Loucy (cell line): ENCODE data around the gene DCDC1.

Source experiments
- H2AFZ ChIP-seq: fragments of 200-600 bp; sonication (generic); 2 replicates; pipeline ENCODE4 v1.6.0; 2016; ENCODE audit warnings: antibody characterized with exemption, mild to moderate bottlenecking, low read length, moderate library complexity
- H3F3A ChIP-seq: fragments of 200-600 bp; 2 replicates; pipeline ENCODE4 v1.6.0; 2016; ENCODE audit warnings: antibody characterized with exemption, low read depth, mild to moderate bottlenecking
- H3K27me3 ChIP-seq: fragments of 200-600 bp; sonication (generic); 2 replicates; pipeline ENCODE4 v1.6.1; 2014; ENCODE audit warnings: low read length, mild to moderate bottlenecking; ENCODE audit not compliant: insufficient read depth, poor library complexity, severe bottlenecking
- H3K36me3 ChIP-seq: fragments of 200-600 bp; sonication (generic); 2 replicates; pipeline ENCODE4 v1.6.1; 2016; ENCODE audit warnings: low read length; ENCODE audit not compliant: insufficient read depth
- H3K4me1 ChIP-seq: fragments of 200-600 bp; sonication (generic); 2 replicates; pipeline ENCODE4 v1.5.1; 2014; ENCODE audit warnings: low read length, mild to moderate bottlenecking; ENCODE audit not compliant: insufficient read depth, poor library complexity, severe bottlenecking
- H3K4me2 ChIP-seq: fragments of 200-600 bp; sonication (generic); 2 replicates; pipeline ENCODE4 v1.6.0; 2014; ENCODE audit warnings: antibody characterized with exemption, low read length, low read depth, mild to moderate bottlenecking; ENCODE audit not compliant: poor library complexity, severe bottlenecking
- H3K4me3 ChIP-seq: fragments of 200-600 bp; sonication (generic); 2 replicates; pipeline ENCODE4 v1.5.1; 2014; ENCODE audit warnings: low read length, mild to moderate bottlenecking, mixed read lengths; ENCODE audit not compliant: poor library complexity, severe bottlenecking
- H3K79me2 ChIP-seq: fragments of 200-600 bp; sonication (generic); 2 replicates; pipeline ENCODE4 v1.6.1; 2014; ENCODE audit warnings: low read length; ENCODE audit not compliant: insufficient read depth
- H3K9ac ChIP-seq: fragments of 200-600 bp; sonication (generic); 2 replicates; pipeline ENCODE4 v1.6.0; 2014; ENCODE audit warnings: mild to moderate bottlenecking, low read depth, low read length, moderate library complexity; ENCODE audit not compliant: poor library complexity, severe bottlenecking
- H3K9me2 ChIP-seq: fragments of 200-600 bp; sonication (generic); replicated peaks from 2 replicates; pipeline ENCODE4 v1.6.1; 2016; ENCODE audit warnings: low read depth, low read length, mixed read lengths
- H3K9me3 ChIP-seq: fragments of 200-600 bp; sonication (generic); 2 replicates; pipeline ENCODE4 v1.6.1; 2014; ENCODE audit warnings: mild to moderate bottlenecking, antibody characterized with exemption, low read length, low read depth; ENCODE audit not compliant: insufficient read depth
- H4K20me1 ChIP-seq: fragments of 200-600 bp; sonication (generic); 2 replicates; pipeline ENCODE4 v1.6.0; 2014; ENCODE audit warnings: antibody characterized with exemption, low read length, mild to moderate bottlenecking; ENCODE audit not compliant: insufficient read depth, poor library complexity, severe bottlenecking
- EZH2phosphoT487 ChIP-seq: fragments of 200-600 bp; IDR thresholded peaks from 2 replicates; pipeline ENCODE4 v1.6.1; 2018; ENCODE audit warnings: antibody characterized with exemption, mild to moderate bottlenecking, moderate library complexity, borderline replicate concordance
- TF ChIP-seq, protein P1 (sequence below): fragments of 200-600 bp; sonication (generic); conservative IDR thresholded peaks from 2 replicates; pipeline ENCODE4 v1.5.1; 2014; ENCODE audit warnings: mild to moderate bottlenecking, antibody characterized with exemption, low read length

Gene DCDC1

GRCh38 chr11:31236143-31236542 is 133.4 kb downstream of the DCDC1 start:
- no peaks in the 10 kb centered on the region for H3K79me2 ChIP-seq
- H3K9me2 ChIP-seq = no peaks in the 10 kb centered on the region
- H2AFZ ChIP-seq = peak overlapping the region; percentile 74; the same call in 1 of the 2 replicates
- TF ChIP-seq EZH2phosphoT487 = no peak
- TF ChIP-seq, protein P1, sequence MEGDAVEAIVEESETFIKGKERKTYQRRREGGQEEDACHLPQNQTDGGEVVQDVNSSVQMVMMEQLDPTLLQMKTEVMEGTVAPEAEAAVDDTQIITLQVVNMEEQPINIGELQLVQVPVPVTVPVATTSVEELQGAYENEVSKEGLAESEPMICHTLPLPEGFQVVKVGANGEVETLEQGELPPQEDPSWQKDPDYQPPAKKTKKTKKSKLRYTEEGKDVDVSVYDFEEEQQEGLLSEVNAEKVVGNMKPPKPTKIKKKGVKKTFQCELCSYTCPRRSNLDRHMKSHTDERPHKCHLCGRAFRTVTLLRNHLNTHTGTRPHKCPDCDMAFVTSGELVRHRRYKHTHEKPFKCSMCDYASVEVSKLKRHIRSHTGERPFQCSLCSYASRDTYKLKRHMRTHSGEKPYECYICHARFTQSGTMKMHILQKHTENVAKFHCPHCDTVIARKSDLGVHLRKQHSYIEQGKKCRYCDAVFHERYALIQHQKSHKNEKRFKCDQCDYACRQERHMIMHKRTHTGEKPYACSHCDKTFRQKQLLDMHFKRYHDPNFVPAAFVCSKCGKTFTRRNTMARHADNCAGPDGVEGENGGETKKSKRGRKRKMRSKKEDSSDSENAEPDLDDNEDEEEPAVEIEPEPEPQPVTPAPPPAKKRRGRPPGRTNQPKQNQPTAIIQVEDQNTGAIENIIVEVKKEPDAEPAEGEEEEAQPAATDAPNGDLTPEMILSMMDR = peak; percentile 70
- no peak overlapping the region for H3K4me3 ChIP-seq
- H3K36me3 ChIP-seq = no peaks in the 10 kb centered on the region
- H3F3A ChIP-seq = no peaks in the 10 kb centered on the region
- no peak overlapping the region for H3K4me2 ChIP-seq
- H4K20me1 ChIP-seq = no peaks in the 10 kb centered on the region
- no peaks in the 10 kb centered on the region for H3K27me3 ChIP-seq
- H3K9ac ChIP-seq = no peak overlapping the region
- no peaks in the 10 kb centered on the region for H3K4me1 ChIP-seq
- no peaks in the 10 kb centered on the region for H3K9me3 ChIP-seq

- H3K9me2 ChIP-seq = no peaks in the 10 kb centered on the region
- no peaks in the 10 kb centered on the region for H3K4me1 ChIP-seq
- H3K79me2 ChIP-seq = no peaks in the 10 kb centered on the region
- H3K9me3 ChIP-seq = no peaks in the 10 kb centered on the region
- no peaks in the 10 kb centered on the region for H4K20me1 ChIP-seq
- H3K27me3 ChIP-seq = no peaks in the 10 kb centered on the region
- H3K9ac ChIP-seq = no peak overlapping the region
- H2AFZ ChIP-seq = peak overlapping the region; percentile 23; the same call in 1 of the 2 replicates
- H3K4me3 ChIP-seq = no peak overlapping the region
- no peak overlapping the region for H3K4me2 ChIP-seq
- H3F3A ChIP-seq = no peaks in the 10 kb centered on the region
- TF ChIP-seq EZH2phosphoT487 = no peak
- TF ChIP-seq, protein P1 = peak; percentile 54
- H3K36me3 ChIP-seq = no peaks in the 10 kb centered on the region
These were observed 136.1 kb downstream of the DCDC1 start for GRCh38 chr11:31233425-31233824.

DNA sequence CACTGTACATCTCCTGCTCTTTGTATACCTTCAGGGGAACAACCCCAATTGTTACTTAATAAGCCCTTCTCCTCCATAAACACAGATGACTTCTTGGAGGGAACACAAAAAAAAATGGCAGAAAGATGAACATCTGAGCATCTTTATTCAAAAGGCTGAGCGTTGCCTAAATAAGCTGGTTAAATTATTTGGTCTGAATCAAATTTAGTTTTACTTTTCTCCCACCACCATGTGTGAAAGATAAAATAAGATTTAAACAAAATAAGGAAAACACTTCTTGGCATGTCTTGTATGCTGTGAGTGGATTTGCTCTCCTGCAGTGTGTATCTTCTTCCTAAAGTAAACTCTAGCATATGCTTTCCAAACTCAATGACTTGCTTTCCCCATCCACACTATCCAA is 137.9 kb downstream of the DCDC1 start:
- no peak overlapping the region for H3K4me3 ChIP-seq
- no peaks in the 10 kb centered on the region for H3F3A ChIP-seq
- TF ChIP-seq EZH2phosphoT487 = no peak
- TF ChIP-seq, protein P1 = no peak
- H3K9me2 ChIP-seq = no peaks in the 10 kb centered on the region
- no peaks in the 10 kb centered on the region for H3K36me3 ChIP-seq
- H3K4me2 ChIP-seq = no peak overlapping the region
- H3K27me3 ChIP-seq = no peaks in the 10 kb centered on the region
- H4K20me1 ChIP-seq = no peaks in the 10 kb centered on the region
- no peaks in the 10 kb centered on the region for H3K4me1 ChIP-seq
- no peak overlapping the region for H3K9ac ChIP-seq
- no peaks in the 10 kb centered on the region for H3K9me3 ChIP-seq
- no peak overlapping the region for H2AFZ ChIP-seq
- H3K79me2 ChIP-seq = no peaks in the 10 kb centered on the region
